ENCODE measurements around the gene TTC5. TPM values are rescaled to one million over a fixed set of nuclear protein-coding genes. Genes with fewer than 3 reads are reported as not detected.
"Not testable (repeated sequence)": the region's sequence is repeated elsewhere in the genome, so short reads cannot be mapped to it uniquely, and the experiment has no call there.

TTC5 gene, protein sequence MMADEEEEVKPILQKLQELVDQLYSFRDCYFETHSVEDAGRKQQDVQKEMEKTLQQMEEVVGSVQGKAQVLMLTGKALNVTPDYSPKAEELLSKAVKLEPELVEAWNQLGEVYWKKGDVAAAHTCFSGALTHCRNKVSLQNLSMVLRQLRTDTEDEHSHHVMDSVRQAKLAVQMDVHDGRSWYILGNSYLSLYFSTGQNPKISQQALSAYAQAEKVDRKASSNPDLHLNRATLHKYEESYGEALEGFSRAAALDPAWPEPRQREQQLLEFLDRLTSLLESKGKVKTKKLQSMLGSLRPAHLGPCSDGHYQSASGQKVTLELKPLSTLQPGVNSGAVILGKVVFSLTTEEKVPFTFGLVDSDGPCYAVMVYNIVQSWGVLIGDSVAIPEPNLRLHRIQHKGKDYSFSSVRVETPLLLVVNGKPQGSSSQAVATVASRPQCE
- 10 to 100 TPM; 25.4 to 27.5 (median 26.9) TPM for polyA plus RNA-seq (ENCODE audit: insufficient read length in 4 of 4)

- peak; percentile 85 to 90 (median 87) for DNase-seq (ENCODE audit: low read depth in 4 of 4, low spot score in 3 of 4)
These were observed at the start of gene TTC5 for GRCh38 chr14:20305265-20306078. Gene TTC5 (minus strand): TSS chr14:20305951. CDS start chr14:20305937, 14 bp downstream.

DNA sequence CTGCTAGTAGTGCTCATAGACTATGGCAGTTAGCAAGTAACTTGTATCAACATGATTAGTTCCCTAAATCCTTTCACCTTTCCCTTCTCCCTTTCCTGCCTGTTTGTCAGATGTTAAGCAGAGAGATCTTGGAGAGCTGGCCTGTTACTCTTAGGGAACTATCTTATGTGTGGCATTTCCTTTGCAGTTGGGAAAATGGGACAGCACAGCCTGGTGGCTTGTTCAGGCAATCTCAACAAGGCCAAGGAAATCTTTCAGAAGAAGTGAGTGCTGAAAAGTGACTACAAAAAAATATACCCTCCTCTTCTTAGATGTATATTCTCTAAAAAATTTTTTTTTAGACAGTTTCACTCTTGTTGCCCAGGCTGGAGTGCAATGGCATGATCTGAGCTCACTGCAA, 45.1 kb upstream of the TTC5 start:
- no peak for DNase-seq (ENCODE audit: low read depth in 4 of 4, low spot score in 3 of 4)

DNA sequence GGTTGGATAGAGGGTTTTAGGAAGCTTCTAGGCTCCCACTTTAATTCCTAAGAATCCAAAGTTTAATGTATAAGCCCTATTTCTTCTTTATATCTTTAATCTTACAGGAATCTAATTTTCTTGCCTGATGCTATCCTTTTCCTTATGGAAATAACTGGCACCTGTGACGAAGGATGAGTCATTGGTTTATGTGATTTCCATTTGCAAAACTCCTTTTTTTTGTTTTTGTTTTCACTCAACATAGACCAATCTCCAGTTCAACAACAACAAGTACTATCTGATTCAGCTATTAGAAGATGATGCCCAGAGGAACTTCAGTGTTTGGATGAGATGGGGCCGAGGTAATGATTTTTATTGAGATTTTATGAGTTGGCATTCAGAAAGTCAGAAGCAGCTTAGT, 44.5 kb upstream of the TTC5 start:
- no peak for DNase-seq (ENCODE audit: low read depth in 4 of 4, low spot score in 3 of 4)

DNA sequence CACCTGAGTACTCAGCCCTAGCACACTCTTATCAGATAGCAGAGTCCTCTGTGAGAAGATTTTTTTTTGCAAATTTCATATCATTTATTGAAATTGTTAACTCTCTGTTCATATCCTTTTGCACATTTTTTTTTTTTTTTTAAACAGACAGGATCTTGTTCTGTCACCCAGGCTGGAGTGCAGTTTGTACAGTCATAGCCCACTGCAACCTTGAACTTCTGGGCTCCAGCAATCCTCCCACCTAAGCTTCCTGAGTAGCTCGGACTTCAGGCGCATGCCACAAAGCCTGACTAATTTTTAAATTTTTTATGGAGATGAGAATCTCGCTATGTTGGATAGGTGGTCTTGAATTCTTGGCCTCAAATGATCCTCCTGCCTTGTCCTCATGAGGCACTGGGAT, 42.0 kb upstream of the TTC5 start:
- no peak for DNase-seq (ENCODE audit: low read depth in 4 of 4, low spot score in 3 of 4)

GRCh38 chr14:20346713-20347112, 41.0 kb upstream of the TTC5 start:
- DNase-seq (ENCODE audit: low read depth in 4 of 4, low spot score in 3 of 4): no peak

- DNase-seq (ENCODE audit: low read depth in 4 of 4, low spot score in 3 of 4): no peak
These were observed 39.6 kb upstream of the TTC5 start for GRCh38 chr14:20345366-20345765.

- DNase-seq (ENCODE audit: low read depth in 4 of 4, low spot score in 3 of 4): peak in 1 of 4 donors; percentile 24
These were observed 38.1 kb upstream of the TTC5 start for GRCh38 chr14:20343862-20344220.

GRCh38 chr14:20343092-20343861, 37.5 kb upstream of the TTC5 start, which contains the start of gene PARP2:
Gene PARP2 (plus strand): TSS chr14:20343635. CDS start chr14:20343642, 7 bp downstream.
- DNase-seq (ENCODE audit: low read depth in 4 of 4, low spot score in 3 of 4): peak; percentile 100

DNA sequence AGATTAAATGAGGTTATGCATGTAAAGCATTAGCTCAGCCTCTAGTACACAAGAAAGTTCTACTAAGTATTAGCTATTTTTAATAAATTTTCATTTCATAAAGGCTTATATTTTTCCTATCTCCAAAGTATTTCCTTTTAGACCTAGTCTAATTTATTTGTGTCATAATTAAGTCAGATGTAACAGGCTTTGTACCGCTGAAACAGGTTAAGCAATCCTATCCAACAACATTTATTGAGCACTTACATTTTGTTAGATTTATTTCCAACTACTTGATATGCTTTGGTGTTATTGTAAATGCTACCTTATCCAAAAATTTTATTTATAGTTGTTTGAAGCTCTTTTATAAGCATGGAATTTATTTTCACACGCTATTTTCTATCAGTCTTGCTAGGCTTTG, 35.9 kb upstream of the TTC5 start:
- no peak for DNase-seq (ENCODE audit: low read depth in 4 of 4, low spot score in 3 of 4)

- not testable (repeated sequence) for DNase-seq (ENCODE audit: low read depth in 4 of 4, low spot score in 3 of 4)
These were observed 35.3 kb upstream of the TTC5 start for GRCh38 chr14:20341032-20341431.

DNA sequence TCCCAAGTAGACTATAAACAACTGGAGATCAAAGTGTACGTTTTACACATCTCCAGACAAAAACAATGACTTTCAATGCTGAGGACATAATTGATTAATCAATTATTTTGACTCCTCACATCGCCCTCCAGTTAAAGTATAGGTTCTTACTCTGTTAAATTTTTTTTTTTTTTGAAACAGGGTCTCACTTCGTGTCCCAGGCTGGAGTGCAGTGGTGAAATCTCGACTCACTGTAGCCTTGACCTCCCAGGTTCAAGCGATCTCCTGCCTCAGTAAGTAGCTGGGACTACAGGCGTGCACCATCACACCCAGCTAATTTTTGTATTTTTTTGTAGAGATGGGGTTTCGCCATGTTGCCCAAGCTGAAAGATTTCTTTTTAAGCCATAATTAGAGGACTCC, 28.3 kb upstream of the TTC5 start:
- no peak for DNase-seq (ENCODE audit: low read depth in 4 of 4, low spot score in 3 of 4)

- no peak for DNase-seq (ENCODE audit: low read depth in 4 of 4, low spot score in 3 of 4)
These were observed 27.7 kb upstream of the TTC5 start for GRCh38 chr14:20333494-20333841.

GRCh38 chr14:20332788-20333493, 27.2 kb upstream of the TTC5 start, which contains the start of gene CCNB1IP1:
Gene CCNB1IP1 (minus strand): TSS chr14:20333279. CDS start chr14:20316523, 16,756 bp downstream.
- DNase-seq (ENCODE audit: low read depth in 4 of 4, low spot score in 3 of 4): peak; percentile 68 to 86 (median 80)

DNA sequence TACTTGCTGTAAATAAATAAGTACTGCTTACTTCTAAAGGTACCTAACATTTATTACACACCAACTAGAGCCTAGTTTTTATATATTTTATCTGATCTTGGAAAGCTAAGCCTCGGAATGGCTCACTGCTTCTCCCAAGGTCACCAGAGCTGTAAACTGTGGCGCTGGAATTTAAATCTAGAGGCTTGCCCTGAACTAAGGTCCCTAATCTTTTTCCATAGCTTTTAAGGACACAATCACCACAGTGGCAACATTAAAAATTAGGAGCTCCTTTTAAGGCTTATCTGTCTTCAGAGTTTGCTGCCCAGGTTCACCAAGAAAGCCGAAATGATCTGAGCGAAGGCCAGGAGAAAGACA, 26.7 kb upstream of the TTC5 start:
- peak in 3 of 4 donors; percentile 38 to 48 (median 38) for DNase-seq (ENCODE audit: low read depth in 4 of 4, low spot score in 3 of 4)

- no peak for DNase-seq (ENCODE audit: low read depth in 4 of 4, low spot score in 3 of 4)
These were observed 25.4 kb upstream of the TTC5 start for GRCh38 chr14:20331053-20331613.

DNA sequence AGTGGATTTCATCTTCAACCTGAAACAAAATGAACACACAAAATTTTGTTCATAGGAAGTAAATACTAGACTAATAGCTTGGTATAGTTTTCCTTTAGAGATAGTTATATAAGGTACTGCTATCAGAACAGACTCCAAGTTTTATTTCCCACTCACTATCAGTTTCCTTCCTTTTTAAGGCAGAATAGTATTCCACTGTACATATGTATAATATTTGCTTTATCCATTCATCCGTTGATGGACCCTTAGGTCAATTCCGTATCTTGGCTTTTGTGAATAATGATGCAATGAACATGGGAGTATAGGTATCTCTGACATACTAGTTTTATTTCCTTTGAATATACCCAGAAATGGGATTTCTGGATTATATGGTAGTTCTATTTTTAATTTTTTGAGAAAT, 23.6 kb upstream of the TTC5 start:
- DNase-seq (ENCODE audit: low read depth in 4 of 4, low spot score in 3 of 4): no peak

DNA sequence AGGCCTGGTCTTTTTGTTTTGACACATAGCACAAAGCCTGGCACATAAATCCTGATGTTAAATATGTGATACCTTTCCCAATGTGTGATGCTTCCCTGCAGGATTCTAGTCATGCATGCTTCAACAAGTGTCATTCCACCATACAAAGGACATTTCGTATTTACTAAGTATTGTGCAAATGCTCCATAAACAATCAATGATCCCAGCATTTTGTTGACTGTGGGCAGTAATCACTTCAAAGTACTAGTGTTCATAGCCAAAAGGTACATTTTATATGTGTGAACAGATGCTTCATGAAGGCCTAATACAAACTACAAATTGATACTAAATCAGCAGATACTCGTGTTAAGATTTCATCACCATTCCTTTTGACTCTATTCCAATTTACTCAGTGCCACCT, 23.0 kb upstream of the TTC5 start:
- DNase-seq (ENCODE audit: low read depth in 4 of 4, low spot score in 3 of 4): no peak

DNA sequence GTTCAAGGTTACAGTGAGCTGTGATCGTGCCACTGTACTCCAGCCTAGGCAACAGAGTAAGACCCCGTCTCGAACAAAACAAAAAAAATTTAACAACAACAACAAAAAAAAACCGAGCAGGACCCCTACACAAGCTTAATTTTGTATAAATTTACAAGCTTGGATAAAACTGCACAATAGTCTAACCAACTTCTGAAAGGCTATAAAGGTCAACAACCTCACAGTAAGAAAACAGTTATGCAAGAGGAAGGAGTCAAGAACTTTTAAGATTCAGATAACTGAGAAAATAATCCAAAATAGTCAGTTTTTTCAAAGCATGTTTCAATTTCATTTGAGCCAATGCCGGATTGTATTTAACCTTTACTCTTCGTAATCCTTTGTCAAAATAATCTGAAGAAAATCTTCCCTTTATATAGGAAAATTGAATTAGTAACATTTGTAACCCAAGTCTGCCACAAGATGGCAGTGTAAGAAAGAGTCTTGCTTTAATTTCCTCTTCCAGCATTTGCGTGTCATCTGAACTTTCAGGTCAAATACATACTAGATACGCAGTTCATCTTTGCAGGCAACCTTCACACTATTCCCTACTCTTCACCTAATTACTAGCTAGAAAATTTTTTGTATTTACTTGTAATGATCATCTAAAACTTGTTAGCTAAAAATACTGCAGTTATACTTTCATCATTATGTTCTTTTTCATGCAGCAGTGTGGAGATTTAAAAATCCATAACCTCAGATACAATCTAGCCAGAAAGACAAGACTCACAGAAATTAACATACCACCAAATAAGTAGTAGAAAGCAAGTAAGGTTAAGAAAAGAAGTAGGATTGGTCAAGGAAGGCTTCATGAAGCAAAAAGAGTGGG, 21.5 kb upstream of the TTC5 start:
- peak in 2 of 4 donors; percentile 38 to 51 for DNase-seq (ENCODE audit: low read depth in 4 of 4, low spot score in 3 of 4)

GRCh38 chr14:20317720-20318119, 12.0 kb upstream of the TTC5 start:
- DNase-seq (ENCODE audit: low read depth in 4 of 4, low spot score in 3 of 4): no peak

Data from right renal pelvis (tissue), 4 donors.